ENCODE data around the gene SNX11.

The SNX11 gene

GRCh38 chr17:48132385-48132784, 24.8 kb downstream of the SNX11 start:
- DNase-seq (ENCODE audit: low spot score): no peak

GRCh38 chr17:48134912-48135480, 27.4 kb downstream of the SNX11 start:
- no peak for DNase-seq (ENCODE audit: low spot score)

DNA sequence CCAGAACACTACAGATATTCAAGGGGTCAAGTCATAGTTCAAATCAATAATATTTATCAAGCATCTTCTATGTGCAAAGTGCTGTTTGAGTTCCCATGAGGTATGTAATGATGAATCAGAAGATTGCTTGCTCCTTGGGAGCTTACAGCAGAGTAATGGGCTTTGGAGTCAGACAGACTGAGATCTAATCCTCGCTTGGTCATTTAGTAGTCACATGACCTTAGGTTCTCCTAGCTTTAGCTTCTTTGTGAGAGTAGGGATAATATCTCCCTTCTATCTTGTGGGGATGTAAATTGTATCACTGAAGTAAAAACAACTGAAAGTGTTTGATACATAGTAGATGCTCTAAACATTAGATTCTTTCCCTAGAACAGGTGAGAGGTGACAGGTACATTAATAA, 30.1 kb downstream of the SNX11 start:
- DNase-seq (ENCODE audit: low spot score): no peak

DNA sequence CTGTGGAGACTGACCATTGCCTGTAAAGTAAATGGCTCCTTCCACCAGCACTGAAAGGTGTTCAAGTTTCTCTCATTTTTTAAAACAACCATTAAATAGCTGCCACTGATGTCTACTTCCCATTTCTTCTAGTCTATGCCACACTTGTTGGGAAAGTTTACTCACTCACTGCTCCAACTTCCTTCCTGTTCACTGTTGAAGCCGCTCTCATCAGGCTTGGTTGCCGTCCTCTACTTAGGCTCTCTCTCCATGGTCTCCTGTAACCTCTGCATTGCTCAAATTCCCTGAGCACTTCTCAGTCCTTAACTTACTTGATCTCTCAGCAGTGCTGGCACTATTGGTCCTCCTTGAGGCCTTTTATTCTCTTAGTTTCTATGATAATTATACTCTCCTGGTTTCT, 32.4 kb downstream of the SNX11 start:
- DNase-seq (ENCODE audit: low spot score): no peak

DNA sequence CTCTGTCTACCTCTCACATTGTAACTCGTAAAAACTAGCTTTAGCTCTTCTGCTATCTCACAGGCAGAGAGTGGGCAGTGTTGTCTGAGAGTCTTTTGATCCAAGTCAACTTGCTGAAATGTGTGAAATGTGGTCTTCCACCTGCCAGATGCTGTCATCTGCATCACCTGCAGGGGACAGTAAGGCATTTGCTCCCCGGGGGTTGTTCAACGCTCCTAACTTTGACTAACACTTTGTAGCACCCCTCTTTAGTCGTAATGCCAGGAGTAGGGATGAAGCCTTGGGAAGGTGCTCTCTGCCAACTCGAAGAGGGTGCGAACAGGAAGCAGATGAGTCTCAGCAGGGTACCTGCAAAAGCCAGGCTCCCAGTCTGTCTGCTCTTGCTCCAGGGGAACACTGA, 36.1 kb downstream of the SNX11 start:
- no peak for DNase-seq (ENCODE audit: low spot score)

DNA sequence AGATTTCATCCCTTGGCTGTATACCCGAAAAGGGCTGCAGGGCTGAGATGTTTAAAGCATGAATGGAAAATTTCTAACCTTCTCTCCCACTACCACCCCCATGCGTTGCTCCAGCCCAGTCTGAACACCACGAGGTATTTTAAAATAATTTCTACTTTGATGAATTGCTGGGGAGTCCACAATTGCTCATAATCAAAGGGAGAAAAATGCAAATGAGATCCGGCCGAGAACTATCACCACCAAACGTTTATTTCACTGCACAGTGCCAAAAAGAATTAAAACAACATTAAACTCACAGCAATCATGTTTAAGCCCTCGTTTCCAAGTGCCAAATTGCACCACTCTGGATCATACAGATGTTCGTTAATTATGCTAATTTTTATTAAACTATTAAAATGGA, 36.7 kb downstream of the SNX11 start:
- DNase-seq (ENCODE audit: low spot score): no peak

GRCh38 chr17:48144976-48145798, 37.6 kb downstream of the SNX11 start:
- DNase-seq (ENCODE audit: low spot score): no peak

GRCh38 chr17:48148029-48148770, 40.6 kb downstream of the SNX11 start:
- no peak for DNase-seq (ENCODE audit: low spot score)

DNA sequence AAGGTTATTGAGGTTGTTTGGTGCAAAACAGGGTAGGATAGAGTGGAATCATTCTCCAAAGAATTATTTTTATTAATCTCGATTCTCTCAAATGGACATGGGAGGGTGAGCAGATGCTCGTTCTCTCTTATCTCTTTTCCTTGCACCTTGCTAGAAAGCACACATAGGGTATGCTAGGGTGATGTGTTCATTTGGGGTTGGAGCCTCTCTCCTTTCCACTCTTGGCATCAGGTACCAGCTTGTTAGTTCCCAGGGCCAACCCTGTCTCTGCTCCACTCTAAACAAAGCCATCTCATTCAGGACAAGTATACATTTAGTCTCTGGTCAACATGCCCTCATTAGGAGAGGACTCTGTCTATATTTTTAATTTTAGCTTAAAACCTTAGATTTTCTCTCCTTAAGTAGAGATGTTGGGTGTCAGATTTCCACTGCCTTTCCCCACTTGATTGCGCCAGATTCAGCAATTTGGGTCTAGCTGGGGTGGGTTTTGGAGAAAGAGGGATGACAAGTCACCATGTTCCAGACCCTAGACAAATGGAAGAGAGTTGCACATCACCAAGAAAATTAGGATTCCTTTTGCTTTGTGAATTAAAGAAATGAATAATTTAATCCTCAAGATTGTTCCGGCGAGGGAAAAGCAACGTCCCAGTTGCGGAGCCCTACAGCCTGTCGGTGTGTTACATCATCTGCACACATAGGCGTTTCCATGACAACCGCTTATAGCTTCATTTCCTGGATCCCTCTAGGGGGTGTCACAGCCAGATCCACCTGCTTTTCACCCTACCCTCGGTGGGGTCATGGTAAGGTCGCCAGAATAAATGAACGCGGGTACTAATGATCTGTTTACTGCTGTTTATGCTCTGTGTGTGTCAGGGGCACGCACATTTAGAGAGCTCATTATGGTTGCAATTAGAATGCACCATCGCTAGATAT, 41.6 kb downstream of the SNX11 start:
- no peak for DNase-seq (ENCODE audit: low spot score)

- no peak for DNase-seq (ENCODE audit: low spot score)
Observed at GRCh38 chr17:48149787-48150463, 42.4 kb downstream of the SNX11 start.

- DNase-seq (ENCODE audit: low spot score): no peak
Observed at GRCh38 chr17:48150597-48151001, 43.0 kb downstream of the SNX11 start.

GRCh38 chr17:48151220-48151619, 43.7 kb downstream of the SNX11 start:
- DNase-seq (ENCODE audit: low spot score): no peak

- no peak for DNase-seq (ENCODE audit: low spot score)
Observed at GRCh38 chr17:48152289-48152688, 44.7 kb downstream of the SNX11 start.

GRCh38 chr17:48153691-48154358, 46.3 kb downstream of the SNX11 start:
- DNase-seq (ENCODE audit: low spot score): peak; percentile 31

DNA sequence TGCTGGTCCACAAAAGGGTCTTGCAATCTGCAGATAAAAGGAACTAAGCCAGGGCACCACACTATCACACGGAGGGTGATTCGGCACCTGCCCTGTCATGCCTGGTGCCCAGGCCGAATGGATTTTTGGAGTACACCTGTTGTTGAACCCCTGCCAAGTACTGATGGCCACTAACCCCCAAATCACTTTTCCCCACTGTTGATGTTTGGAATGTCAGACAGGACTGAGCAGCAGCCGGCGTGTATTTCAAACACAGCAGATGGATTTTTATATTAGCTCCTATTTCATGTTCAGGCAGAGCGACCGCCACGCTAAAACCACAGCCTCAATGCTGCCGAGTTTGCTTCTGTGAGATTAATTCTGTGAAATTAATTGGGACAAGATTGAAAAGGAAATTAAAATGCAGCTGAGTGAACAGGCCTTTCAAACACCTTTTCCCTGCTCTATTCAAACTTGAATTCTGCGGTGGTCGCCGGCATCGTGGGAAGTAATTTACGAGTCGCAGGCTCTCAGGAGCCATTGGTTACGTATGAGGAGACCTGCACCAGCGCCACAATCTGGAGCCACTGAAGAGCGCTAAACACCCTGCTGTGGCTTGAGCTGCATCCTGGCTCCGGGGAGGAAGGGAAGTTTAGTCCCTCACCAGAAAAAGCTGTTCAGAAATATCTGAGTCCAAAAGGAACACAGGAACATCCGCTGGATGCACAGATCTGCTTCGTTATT, 48.5 kb downstream of the SNX11 start:
- no peak for DNase-seq (ENCODE audit: low spot score)

GRCh38 chr17:48159232-48159631, 51.7 kb downstream of the SNX11 start:
- no peak for DNase-seq (ENCODE audit: low spot score)

DNA sequence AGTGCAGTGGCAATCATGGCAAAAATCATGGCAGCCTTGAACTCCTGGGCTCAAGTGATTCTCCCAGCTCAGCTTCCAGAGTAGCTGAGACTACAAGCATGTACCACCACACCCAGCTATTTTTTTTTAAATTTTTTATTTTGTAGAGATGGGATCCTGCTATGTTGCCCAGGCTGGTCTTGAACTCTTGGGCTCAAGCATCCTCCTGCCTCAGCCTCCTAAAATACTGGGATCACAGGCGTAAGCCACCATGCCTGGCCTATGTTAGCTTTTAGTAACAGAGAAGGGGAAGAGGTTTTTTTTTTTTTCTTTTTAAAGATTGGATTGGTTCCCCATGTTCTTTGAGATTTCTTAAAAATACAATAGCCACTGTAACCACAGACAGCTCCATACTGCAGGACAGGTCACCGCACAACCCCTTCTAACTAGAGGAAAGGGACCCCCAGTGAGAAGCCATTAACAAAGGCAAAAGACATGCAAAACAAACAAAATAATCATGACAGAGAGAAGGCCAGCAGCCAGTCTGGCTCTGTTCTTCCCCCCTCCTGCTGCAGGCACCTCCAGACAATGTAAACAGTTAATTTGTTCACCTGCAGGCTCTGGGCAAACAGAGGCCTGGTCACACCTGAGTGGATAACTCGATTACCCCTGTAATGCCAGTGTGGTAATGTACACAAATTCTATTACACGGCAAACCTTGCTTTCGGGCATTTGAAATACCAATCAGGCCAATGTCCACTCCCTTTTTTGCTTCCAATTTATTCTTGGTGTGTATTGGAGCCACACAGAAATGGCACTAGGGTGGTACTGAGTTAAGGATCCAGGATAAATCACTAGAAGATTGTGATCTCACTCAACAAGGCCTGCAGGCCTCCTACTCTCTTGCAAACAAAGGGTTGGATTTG, 52.9 kb downstream of the SNX11 start:
- no peak for DNase-seq (ENCODE audit: low spot score)

- no peak for DNase-seq (ENCODE audit: low spot score)
Observed at GRCh38 chr17:48161127-48161905, 53.8 kb downstream of the SNX11 start.
